Neuronal stem cell (in vitro differentiated cells): ENCODE measurements around the gene GAB1.

Source experiments
- DNase-seq: peaks from one replicate; pipeline ENCODE4 v3.0.0-alpha.2; 2013; ENCODE audit warnings: low spot score
- H2AFZ ChIP-seq: one replicate; pipeline ENCODE4 v1.6.1; 2013; ENCODE audit warnings: mild to moderate bottlenecking, low read length, inconsistent platforms
- H2AK5ac ChIP-seq: 2 replicates; pipeline ENCODE4 v1.6.1; 2013; ENCODE audit warnings: low read depth, mild to moderate bottlenecking, inconsistent platforms, low read length, moderate library complexity, mixed read lengths
- H2BK120ac ChIP-seq: 2 replicates; pipeline ENCODE4 v1.6.1; 2013; ENCODE audit warnings: low read depth, mild to moderate bottlenecking, inconsistent platforms, low read length, moderate library complexity, mixed read lengths
- H2BK12ac ChIP-seq: one replicate; pipeline ENCODE4 v1.6.1; 2013; ENCODE audit warnings: low read length, inconsistent platforms
- H2BK15ac ChIP-seq: 2 replicates; pipeline ENCODE4 v1.6.1; 2013; ENCODE audit warnings: mild to moderate bottlenecking, low read length, inconsistent platforms, mixed read lengths
- H2BK5ac ChIP-seq: one replicate; pipeline ENCODE4 v1.6.1; 2013; ENCODE audit warnings: inconsistent platforms, mild to moderate bottlenecking, low read length, moderate library complexity
- H3K14ac ChIP-seq: one replicate; pipeline ENCODE4 v1.6.1; 2013; ENCODE audit warnings: low read length, inconsistent platforms
- H3K18ac ChIP-seq: 2 replicates; pipeline ENCODE4 v1.6.1; 2013; ENCODE audit warnings: low read length, inconsistent platforms
- H3K23ac ChIP-seq: 2 replicates; pipeline ENCODE4 v1.6.1; 2013; ENCODE audit warnings: low read depth, mild to moderate bottlenecking, mixed read lengths, low read length, inconsistent platforms; ENCODE audit not compliant: poor library complexity
- H3K27ac ChIP-seq: replicated peaks from 3 replicates; pipeline ENCODE4 v1.5.1; 2013; ENCODE audit warnings: low read length, inconsistent platforms
- H3K27me3 ChIP-seq, 3 experiments: 2 replicates each; pipeline ENCODE4 v1.6.1; 2013; ENCODE audit warnings: low read length in 3 of 3, mild to moderate bottlenecking in 2 of 3, inconsistent platforms in 1 of 3, low read depth in 1 of 3, mixed read lengths in 1 of 3, moderate library complexity in 1 of 3; ENCODE audit not compliant: control insufficient read depth in 3 of 3, insufficient read depth in 3 of 3
- H3K36me3 ChIP-seq, 2 donors: replicated peaks in 1 of 2; 2 replicates each; pipeline ENCODE4 v1.6.1; 2013; ENCODE audit warnings: low read length in 2 of 2; ENCODE audit not compliant: control insufficient read depth in 2 of 2, insufficient read depth in 2 of 2
- H3K4ac ChIP-seq: 2 replicates; pipeline ENCODE4 v1.6.1; 2013; ENCODE audit warnings: inconsistent platforms, mild to moderate bottlenecking, low read length, moderate library complexity
- H3K4me1 ChIP-seq, 2 donors: 1 replicate in 1 of 2; 2 replicates in 1 of 2; pipeline ENCODE4 v1.6.1; 2013; ENCODE audit warnings: low read length in 2 of 2, low read depth in 1 of 2; ENCODE audit not compliant: control insufficient read depth in 2 of 2, insufficient read depth in 1 of 2
- H3K4me2 ChIP-seq: one replicate; pipeline ENCODE4 v1.6.1; 2013; ENCODE audit warnings: mild to moderate bottlenecking, low read length, inconsistent platforms; ENCODE audit not compliant: insufficient read depth, poor library complexity, severe bottlenecking
- H3K4me3 ChIP-seq, 2 donors: 2 replicates each; pipeline ENCODE4 v1.5.1; 2013; ENCODE audit warnings: low read length in 2 of 2, mild to moderate bottlenecking in 2 of 2, inconsistent platforms in 1 of 2, moderate library complexity in 1 of 2
- H3K79me1 ChIP-seq: one replicate; pipeline ENCODE4 v1.6.1; 2013; ENCODE audit warnings: low read depth, mild to moderate bottlenecking, inconsistent platforms, low read length, moderate library complexity
- H3K9ac ChIP-seq: one replicate; pipeline ENCODE4 v1.6.1; 2013; ENCODE audit warnings: mild to moderate bottlenecking, low read depth, low read length, inconsistent platforms; ENCODE audit not compliant: poor library complexity
- H3K9me3 ChIP-seq, 2 donors: replicated peaks in 1 of 2; 2 replicates each; pipeline versions ENCODE3 to v1.6.1; 2013; ENCODE audit warnings: low read length in 2 of 2, mild to moderate bottlenecking in 2 of 2, inconsistent platforms in 1 of 2, low read depth in 1 of 2, mixed read lengths in 1 of 2, moderate library complexity in 1 of 2; ENCODE audit not compliant: control insufficient read depth in 2 of 2, insufficient read depth in 1 of 2
- H4K8ac ChIP-seq: one replicate; pipeline ENCODE4 v1.6.1; 2013; ENCODE audit warnings: low read depth, mild to moderate bottlenecking, inconsistent platforms, low read length, moderate library complexity
- H4K91ac ChIP-seq: one replicate; pipeline ENCODE4 v1.6.1; 2013; ENCODE audit warnings: low read length, low read depth, mild to moderate bottlenecking, inconsistent platforms; ENCODE audit not compliant: poor library complexity
- WGBS, 2 donors: extraction: QIAGEN DNeasy Blood & Tissue Kit; methylation state at CpG; one replicate each; pipeline ENCODE4 v1.1.7; 2013; ENCODE audit warnings: missing lambda C conversion rate in 2 of 2, mixed read lengths in 1 of 2; ENCODE audit not compliant: insufficient read length in 2 of 2, insufficient replicate concordance in 1 of 2; ENCODE audit errors: extremely low coverage in 2 of 2; 5-methylcytosine and 5-hydroxymethylcytosine counted together

The GAB1 gene

GRCh38 chr4:143514169-143514495, 177.5 kb downstream of the GAB1 start:
- Histone ChIP-seq H2BK5ac (peak overlapping the region; percentile 95), H3K4ac (peak overlapping the region; percentile 98), H2AK5ac (peak overlapping the region; percentile 96), H2AFZ (peak overlapping the region; percentile 88), H3K27ac (peak overlapping the region; percentile 99), H3K36me3 (peaks cover 0 to 39% of the 10 kb centered on the region in 2 donors), H2BK120ac (peak overlapping the region; percentile 87), H2BK12ac (peak overlapping the region; percentile 1), H3K18ac (peak overlapping the region; percentile 99), H3K14ac (peak overlapping the region; percentile 97), H4K8ac (no peak overlapping the region), H3K23ac (peak overlapping the region; percentile 99), H2BK15ac (peak overlapping the region; percentile 58), H3K4me1 (peaks cover 2 to 4% of the 10 kb centered on the region in 2 donors), H3K4me2 (peak overlapping the region; percentile 80), H3K9ac (peak overlapping the region; percentile 100), H3K4me3 (peak overlapping the region; percentile 95 to 99), H3K79me1 (no peaks in the 10 kb centered on the region), H3K9me3 (peaks cover 0 to 4% of the 10 kb centered on the region in 2 donors), H4K91ac (no peak overlapping the region), H3K27me3 (no peaks in the 10 kb centered on the region)
- no peak for DNase-seq
- no CpG with 5 or more reads among the region's 13 CpGs for WGBS, 2 donors

GRCh38 chr4:143514497-143514896, 177.8 kb downstream of the GAB1 start:
- Histone ChIP-seq H3K9ac (peak overlapping the region; percentile 81), H3K14ac (no peak overlapping the region), H4K91ac (no peak overlapping the region), H2AFZ (peak overlapping the region; percentile 88), H3K4me2 (peak overlapping the region; percentile 80), H2AK5ac (no peak overlapping the region), H2BK120ac (no peak overlapping the region), H3K36me3 (peaks cover 0 to 43% of the 10 kb centered on the region in 2 donors), H3K4me1 (peaks cover 2 to 4% of the 10 kb centered on the region in 2 donors), H2BK5ac (peak overlapping the region; percentile 95), H3K4me3 (peak overlapping the region; percentile 95 to 99), H2BK12ac (no peak overlapping the region), H3K9me3 (peaks cover 0 to 4% of the 10 kb centered on the region in 2 donors), H4K8ac (no peak overlapping the region), H3K79me1 (no peaks in the 10 kb centered on the region), H3K27ac (peak overlapping the region; percentile 99), H3K18ac (peak overlapping the region; percentile 92), H3K23ac (no peak overlapping the region), H3K27me3 (no peaks in the 10 kb centered on the region), H2BK15ac (no peak overlapping the region), H3K4ac (no peak overlapping the region)
- no CpG with 5 or more reads among the region's 18 CpGs for WGBS, 2 donors
- DNase-seq = peak; percentile 57

GRCh38 chr4:143514901-143515300, 178.2 kb downstream of the GAB1 start:
- Histone ChIP-seq H3K14ac (no peak overlapping the region), H3K79me1 (no peaks in the 10 kb centered on the region), H2BK5ac (no peak overlapping the region), H2BK15ac (no peak overlapping the region), H2BK120ac (no peak overlapping the region), H3K27me3 (no peaks in the 10 kb centered on the region), H3K4ac (no peak overlapping the region), H3K27ac (peak overlapping the region; percentile 10), H3K9ac (no peak overlapping the region), H3K4me3 (peak overlapping the region; percentile 95 to 99), H4K91ac (no peak overlapping the region), H4K8ac (no peak overlapping the region), H2BK12ac (no peak overlapping the region), H3K9me3 (peaks cover 0 to 4% of the 10 kb centered on the region in 2 donors), H3K4me2 (peak overlapping the region; percentile 80), H3K4me1 (peaks cover 2 to 4% of the 10 kb centered on the region in 2 donors), H2AK5ac (no peak overlapping the region), H2AFZ (no peak overlapping the region), H3K18ac (no peak overlapping the region), H3K36me3 (peaks cover 0 to 47% of the 10 kb centered on the region in 2 donors), H3K23ac (no peak overlapping the region)
- DNase-seq = no peak
- no CpG with 5 or more reads among the region's 5 CpGs for WGBS, 2 donors

DNA sequence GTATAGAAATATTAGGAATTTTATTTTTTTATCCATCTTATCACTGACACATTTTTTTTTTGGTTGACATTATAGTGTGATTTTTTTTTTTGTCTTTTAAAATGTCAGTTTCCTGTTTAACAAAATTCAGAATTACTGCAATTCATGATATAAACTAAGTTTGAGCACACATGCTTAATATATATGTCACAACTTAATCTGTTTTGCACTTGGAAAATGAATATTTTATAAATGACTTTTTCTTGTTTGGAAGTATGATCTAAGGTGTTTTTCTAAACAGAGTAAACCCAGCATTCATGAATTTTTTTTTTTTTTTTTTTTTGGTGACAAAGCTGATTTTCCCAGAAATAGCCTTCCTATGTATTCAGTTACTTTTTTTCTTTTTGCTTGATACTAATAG, 179.2 kb downstream of the GAB1 start:
- Histone ChIP-seq H3K9ac (no peak overlapping the region), H3K18ac (no peak overlapping the region), H4K8ac (no peak overlapping the region), H3K4ac (no peak overlapping the region), H2BK15ac (no peak overlapping the region), H3K4me3 (peak overlapping the region in 1 of 2 donors; percentile 95), H2AFZ (no peak overlapping the region), H2AK5ac (no peak overlapping the region), H2BK5ac (no peak overlapping the region), H3K14ac (no peak overlapping the region), H3K27ac (no peak overlapping the region), H3K23ac (no peak overlapping the region), H2BK120ac (no peak overlapping the region), H3K9me3 (peaks cover 0 to 4% of the 10 kb centered on the region in 2 donors), H4K91ac (no peak overlapping the region), H3K27me3 (no peaks in the 10 kb centered on the region), H3K4me1 (peaks cover 2 to 4% of the 10 kb centered on the region in 2 donors), H3K36me3 (peaks cover 0 to 57% of the 10 kb centered on the region in 2 donors), H2BK12ac (no peak overlapping the region), H3K4me2 (no peak overlapping the region), H3K79me1 (no peaks in the 10 kb centered on the region)
- no peak for DNase-seq
